WTC11 (cell line): ENCODE measurements around the gene ADGRL3. TPM values are rescaled to one million over a fixed set of nuclear protein-coding genes. Genes with fewer than 3 reads are reported as not detected.

Source experiments
- ATAC-seq: fragments of 200-7000 bp; cut with Tn5 transposase; 2 replicates; pipeline ENCODE4 v1.10.0; 2021; ENCODE audit warnings: mild to moderate bottlenecking, moderate library complexity
- CTCF ChIA-PET: fragments of 300-600 bp; sonication (Branson Sonifier 250); formaldehyde crosslinking; loops from one replicate; lab custom pipeline; 2021; ENCODE audit warnings: antibody characterized with exemption; lab: Charles Lee
- POLR2A ChIA-PET: fragments of 350-600 bp; sonication (Branson Sonifier 250); formaldehyde crosslinking; loops from one replicate; lab custom pipeline; 2021; ENCODE audit warnings: antibody characterized with exemption; lab: Charles Lee
- DNase-seq: peaks from one replicate; pipeline ENCODE4 v3.0.0; 2021; ENCODE audit warnings: low spot score
- H3K27ac Mint-ChIP-seq: 2 replicates; pipeline ENCODE4 v1.8.0; 2021; ENCODE audit warnings: mixed read lengths
- H3K27me3 Mint-ChIP-seq: 2 replicates; pipeline ENCODE4 v1.8.0; 2021; ENCODE audit warnings: low read depth, mild to moderate bottlenecking, moderate library complexity, mixed read lengths
- H3K36me3 Mint-ChIP-seq: 2 replicates; pipeline ENCODE4 v1.8.0; 2021; ENCODE audit warnings: mixed read lengths
- H3K4me1 Mint-ChIP-seq: 2 replicates; pipeline ENCODE4 v1.8.0; 2022; ENCODE audit warnings: mixed read lengths
- H3K4me3 Mint-ChIP-seq: 2 replicates; pipeline ENCODE4 v1.8.0; 2021; ENCODE audit warnings: mild to moderate bottlenecking, moderate library complexity, mixed read lengths
- H3K9me3 Mint-ChIP-seq: 2 replicates; pipeline ENCODE4 v1.8.0; 2021; ENCODE audit warnings: mixed read lengths
- AFF4 ChIP-seq: sonication (generic); formaldehyde crosslinking; IDR thresholded peaks from 2 replicates; pipeline ENCODE4 v1.8.1; 2023; ENCODE audit warnings: mild to moderate bottlenecking, missing genetic modification reagents, borderline replicate concordance
- AR ChIP-seq: fragments of 250-450 bp; sonication (Bioruptor Pico); IDR thresholded peaks from 2 replicates; pipeline ENCODE4 v1.9.0; 2021; ENCODE audit warnings: mild to moderate bottlenecking
- ATF1 ChIP-seq: sonication (generic); formaldehyde crosslinking; IDR thresholded peaks from 2 replicates; pipeline ENCODE4 v1.8.1; 2023; ENCODE audit warnings: mild to moderate bottlenecking, moderate library complexity, missing genetic modification reagents
- ATF6 ChIP-seq: sonication (generic); formaldehyde crosslinking; IDR thresholded peaks from 2 replicates; pipeline ENCODE4 v1.8.1; 2023; ENCODE audit warnings: mild to moderate bottlenecking, missing genetic modification reagents
- CREM ChIP-seq: sonication (generic); formaldehyde crosslinking; IDR thresholded peaks from 2 replicates; pipeline ENCODE4 v1.8.1; 2022; ENCODE audit warnings: mild to moderate bottlenecking, missing genetic modification reagents, moderate library complexity
- ERG ChIP-seq: fragments of 250-450 bp; sonication (Bioruptor Pico); IDR thresholded peaks from 2 replicates; pipeline ENCODE4 v1.8.0; 2021; ENCODE audit warnings: mild to moderate bottlenecking
- GTF2I ChIP-seq: fragments of 250-450 bp; sonication (Bioruptor Pico); conservative IDR thresholded peaks from 2 replicates; pipeline ENCODE4 v1.4.0; 2021; ENCODE audit warnings: mild to moderate bottlenecking
- IRF2 ChIP-seq: sonication (generic); formaldehyde crosslinking; IDR thresholded peaks from 2 replicates; pipeline ENCODE4 v1.8.0; 2022; ENCODE audit warnings: low read depth, missing genetic modification reagents, borderline replicate concordance
- KAT7 ChIP-seq: sonication (generic); formaldehyde crosslinking; IDR thresholded peaks from 2 replicates; pipeline ENCODE4 v1.8.1; 2023; ENCODE audit warnings: missing genetic modification reagents, mild to moderate bottlenecking, borderline replicate concordance
- NFATC4 ChIP-seq: fragments of 250-450 bp; sonication (Bioruptor Pico); IDR thresholded peaks from 2 replicates; pipeline ENCODE4 v1.9.0; 2021; ENCODE audit warnings: mild to moderate bottlenecking
- NR1H2 ChIP-seq: sonication (generic); formaldehyde crosslinking; IDR thresholded peaks from 2 replicates; pipeline ENCODE4 v1.9.0; 2021; ENCODE audit warnings: mild to moderate bottlenecking, moderate library complexity, missing genetic modification reagents
- OVOL2 ChIP-seq: fragments of 250-450 bp; sonication (Bioruptor Pico); IDR thresholded peaks from 2 replicates; pipeline ENCODE4 v1.9.0; 2021; ENCODE audit warnings: mild to moderate bottlenecking, borderline replicate concordance
- TEAD1 ChIP-seq: sonication (generic); formaldehyde crosslinking; IDR thresholded peaks from 2 replicates; pipeline ENCODE4 v1.8.0; 2022; ENCODE audit warnings: mild to moderate bottlenecking, missing genetic modification reagents
- TP53 ChIP-seq: sonication (generic); formaldehyde crosslinking; IDR thresholded peaks from 2 replicates; pipeline ENCODE4 v1.8.1; 2023; ENCODE audit warnings: mild to moderate bottlenecking, missing genetic modification reagents
- ZMAT4 ChIP-seq: fragments of 250-450 bp; sonication (Bioruptor Pico); IDR thresholded peaks from 2 replicates; pipeline ENCODE4 v1.9.0; 2021; ENCODE audit warnings: mild to moderate bottlenecking
- ZNF121 ChIP-seq: sonication (generic); formaldehyde crosslinking; IDR thresholded peaks from 2 replicates; pipeline ENCODE4 v1.8.0; 2023; ENCODE audit warnings: missing genetic modification reagents
- ZNF138 ChIP-seq: sonication (generic); formaldehyde crosslinking; conservative IDR thresholded peaks from 2 replicates; pipeline ENCODE4 v1.8.1; 2022; ENCODE audit warnings: mild to moderate bottlenecking, moderate library complexity, missing genetic modification reagents
- ZNF232 ChIP-seq: sonication (generic); formaldehyde crosslinking; IDR thresholded peaks from 2 replicates; pipeline ENCODE4 v1.8.0; 2022; ENCODE audit warnings: mild to moderate bottlenecking, missing genetic modification reagents
- ZNF263 ChIP-seq: sonication (generic); formaldehyde crosslinking; IDR thresholded peaks from 2 replicates; pipeline ENCODE4 v1.8.1; 2022; ENCODE audit warnings: low read depth, mild to moderate bottlenecking, moderate library complexity, missing genetic modification reagents
- ZNF396 ChIP-seq: fragments of 250-450 bp; sonication (Bioruptor Pico); IDR thresholded peaks from 2 replicates; pipeline ENCODE4 v1.8.0; 2021; ENCODE audit warnings: mild to moderate bottlenecking, moderate library complexity, borderline replicate concordance
- ZNF416 ChIP-seq: fragments of 250-450 bp; sonication (Bioruptor Pico); IDR thresholded peaks from 2 replicates; pipeline ENCODE4 v1.9.0; 2021; ENCODE audit warnings: mild to moderate bottlenecking, inconsistent platforms
- ZSCAN18 ChIP-seq: fragments of 250-450 bp; sonication (Bioruptor Pico); IDR thresholded peaks from 2 replicates; pipeline ENCODE4 v2.1.2; 2022; ENCODE audit warnings: mild to moderate bottlenecking, moderate library complexity
- total RNA-seq: library from RNA; stranded (reverse); gene quantifications from 3 replicates; pipeline ENCODE4 v1.2.3, GENCODE V29; 2021

The ADGRL3 gene
- total RNA-seq, 1 experiment from 2014 or later = 8.7 TPM

- TF ChIP-seq ERG (no peak), TP53 (CRISPR knock-in tag) (no peak), AR (CRISPR knock-in tag) (no peak), ATF6 (CRISPR knock-in tag) (no peak), IRF2 (no peak), CREM (no peak), NR1H2 (CRISPR knock-in tag) (no peak)
These were observed 828.6 kb downstream of the ADGRL3 start (continued) for GRCh38 chr4:62028745-62029144.

- ChIA-PET POLR2A (interaction anchor here (0.6 kb wide), 1 partner anchor 187 kb away, joined by 3 read pairs; no protein-coding TSS in a partner anchor), CTCF (no interaction called here)
- ATAC-seq (no peak), DNase-seq (no peak)
- no peaks in the 10 kb centered on the region for H3K36me3 Mint-ChIP-seq
- no peaks in the 10 kb centered on the region for H3K4me1 Mint-ChIP-seq
- H3K9me3 Mint-ChIP-seq = no peaks in the 10 kb centered on the region
- TF ChIP-seq OVOL2 (no peak), KAT7 (CRISPR knock-in tag) (no peak), TEAD1 (CRISPR knock-in tag) (no peak), GTF2I (no peak), NR1H2 (CRISPR knock-in tag) (no peak), ZNF232 (CRISPR knock-in tag) (no peak), CREM (no peak), ATF6 (CRISPR knock-in tag) (no peak), ZNF396 (CRISPR knock-in tag) (no peak), ZNF416 (CRISPR knock-in tag) (no peak), ZSCAN18 (no peak), ZNF263 (CRISPR knock-in tag) (no peak), NFATC4 (CRISPR knock-in tag) (no peak), ZMAT4 (CRISPR knock-in tag) (no peak), ZNF138 (CRISPR knock-in tag) (no peak), ATF1 (CRISPR knock-in tag) (no peak), ERG (no peak), ZNF121 (CRISPR knock-in tag) (no peak), AFF4 (CRISPR knock-in tag) (no peak)
- H3K27me3 Mint-ChIP-seq = no peaks in the 10 kb centered on the region
- H3K4me3 Mint-ChIP-seq = no peak overlapping the region
- no peak overlapping the region for H3K27ac Mint-ChIP-seq
These were observed 830.8 kb downstream of the ADGRL3 start for GRCh38 chr4:62030958-62031357.
